SK-N-SH (cell line): ENCODE data around the gene MARCHF10. TPM values are rescaled to one million over a fixed set of nuclear protein-coding genes. Genes with fewer than 3 reads are reported as not detected.

Source experiments
- CTCF ChIA-PET: fragments of 300-600, 350-600 bp; formaldehyde crosslinking; extraction: SDS; loops from one replicate; lab custom pipeline; 2021; lab: Yijun Ruan, JAX
- POLR2A ChIA-PET: fragments of 350-600 bp; sonication (Branson Sonifier 250); formaldehyde crosslinking; extraction: SDS; loops from one replicate; lab custom pipeline; 2020; ENCODE audit warnings: antibody characterized with exemption, inconsistent platforms; lab: Yijun Ruan, JAX
- DNase-seq: peaks from one replicate; pipeline ENCODE4 v3.0.0; 2012
- H2AFZ ChIP-seq: fragments of 200-600 bp; sonication (generic); 2 replicates; pipeline ENCODE4 v1.8.1; 2016; ENCODE audit warnings: antibody characterized with exemption, mild to moderate bottlenecking, low read depth
- H3F3A ChIP-seq: fragments of 200-600 bp; sonication (generic); replicated peaks from 2 replicates; pipeline ENCODE3; 2016; ENCODE audit warnings: antibody characterized with exemption, mild to moderate bottlenecking; ENCODE audit not compliant: insufficient read depth
- H3K27ac ChIP-seq, 2 experiments: fragments of 200-500 bp in 1 of 2; fragments of 200-600 bp in 1 of 2; sonication (Bioruptor generic) in 1 of 2; sonication (generic), shearing (Covaris generic) in 1 of 2; 2 replicates each; pipeline versions ENCODE4 v1.5.1 to v1.6.1; 2014 to 2016; ENCODE audit warnings: low read depth in 2 of 2, inconsistent platforms in 1 of 2, low read length in 1 of 2, mild to moderate bottlenecking in 1 of 2, mixed read lengths in 1 of 2
- H3K27me3 ChIP-seq: fragments of 200-600 bp; sonication (generic), shearing (Covaris generic); 2 replicates; pipeline ENCODE4 v1.6.1; 2016; ENCODE audit warnings: mixed run types; ENCODE audit not compliant: insufficient read depth
- H3K36me3 ChIP-seq, 2 experiments: fragments of 200-500 bp in 1 of 2; fragments of 200-600 bp in 1 of 2; sonication (Bioruptor generic) in 1 of 2; sonication (generic) in 1 of 2; replicated peaks in 1 of 2; 2 replicates each; pipeline versions ENCODE3 to v1.5.1; 2014 to 2016; ENCODE audit warnings: low read length in 1 of 2, mild to moderate bottlenecking in 1 of 2; ENCODE audit not compliant: insufficient read depth in 2 of 2, control insufficient read depth in 1 of 2
- H3K4me1 ChIP-seq, 2 experiments: fragments of 200-500 bp in 1 of 2; fragments of 200-600 bp in 1 of 2; sonication (Bioruptor generic) in 1 of 2; sonication (generic), shearing (Covaris generic) in 1 of 2; 2 replicates each; pipeline versions ENCODE4 v1.5.1 to v1.6.1; 2014 to 2016; ENCODE audit warnings: low read depth in 1 of 2, low read length in 1 of 2, mixed run types in 1 of 2; ENCODE audit not compliant: insufficient read depth in 2 of 2, control insufficient read depth in 1 of 2
- H3K4me2 ChIP-seq: fragments of 200-600 bp; sonication (generic), shearing (Covaris generic); 2 replicates; pipeline ENCODE4 v1.6.1; 2017; ENCODE audit warnings: mixed run types
- H3K4me3 ChIP-seq, 2 experiments: fragments of 200-500 bp in 1 of 2; fragments of 200-600 bp in 1 of 2; sonication (Bioruptor generic) in 1 of 2; sonication (generic), shearing (Covaris generic) in 1 of 2; 2 replicates each; pipeline versions ENCODE4 v1.5.1 to v1.8.1; 2014 to 2016; ENCODE audit warnings: low read depth in 2 of 2, inconsistent platforms in 1 of 2, low read length in 1 of 2, mild to moderate bottlenecking in 1 of 2, mixed read lengths in 1 of 2, moderate library complexity in 1 of 2
- H3K79me2 ChIP-seq: fragments of 200-600 bp; sonication (generic); 2 replicates; pipeline ENCODE4 v1.8.1; 2017; ENCODE audit warnings: mild to moderate bottlenecking; ENCODE audit not compliant: insufficient read depth
- H3K9ac ChIP-seq: fragments of 200-600 bp; sonication (generic); 2 replicates; pipeline ENCODE4 v1.6.1; 2017; ENCODE audit warnings: mixed run types
- H3K9me2 ChIP-seq: fragments of 200-600 bp; sonication (generic); 2 replicates; pipeline ENCODE4 v1.6.1; 2017; ENCODE audit warnings: mixed run types
- H3K9me3 ChIP-seq: fragments of 200-600 bp; sonication (generic); 2 replicates; pipeline ENCODE4 v1.6.1; 2017; ENCODE audit warnings: mixed run types, mild to moderate bottlenecking, moderate library complexity
- H4K20me1 ChIP-seq: fragments of 200-600 bp; sonication (generic); 2 replicates; pipeline ENCODE4 v1.6.1; 2017; ENCODE audit warnings: mild to moderate bottlenecking, mixed run types; ENCODE audit not compliant: insufficient read depth
- ELF1 ChIP-seq: IDR thresholded peaks from 2 replicates; pipeline ENCODE4 v1.4.0; 2012
- EP300 ChIP-seq, 2 experiments: IDR thresholded peaks; 2 replicates each; pipeline versions ENCODE4 v1.4.0 to v1.6.1; 2012; ENCODE audit warnings: borderline replicate concordance in 1 of 2, low read depth in 1 of 2, low read length in 1 of 2
- FOXJ3 ChIP-seq: sonication (generic); formaldehyde crosslinking; IDR thresholded peaks from 2 replicates; pipeline ENCODE4 v1.5.1; 2020; ENCODE audit warnings: mild to moderate bottlenecking, missing genetic modification reagents
- FOXM1 ChIP-seq: IDR thresholded peaks from 2 replicates; pipeline ENCODE4 v1.4.0; 2012; ENCODE audit warnings: low read depth, mild to moderate bottlenecking
- GABPA ChIP-seq: IDR thresholded peaks from 2 replicates; pipeline ENCODE4 v1.4.0; 2012; ENCODE audit warnings: low read depth, mild to moderate bottlenecking
- GATA2 ChIP-seq: sonication (generic); formaldehyde crosslinking; IDR thresholded peaks from 2 replicates; pipeline ENCODE4 v1.5.0; 2020; ENCODE audit warnings: mild to moderate bottlenecking, missing genetic modification reagents
- JUND ChIP-seq: IDR thresholded peaks from 2 replicates; pipeline ENCODE4 v1.4.0; 2012
- MEF2A ChIP-seq: IDR thresholded peaks from 2 replicates; pipeline ENCODE4 v1.4.0; 2012; ENCODE audit warnings: low read depth, borderline replicate concordance
- MXI1 ChIP-seq: IDR thresholded peaks from 2 replicates; pipeline ENCODE4 v1.6.1; 2012; ENCODE audit warnings: mild to moderate bottlenecking, low read depth, low read length, improper control_type of control experiment
- NFIC ChIP-seq: IDR thresholded peaks from 2 replicates; pipeline ENCODE4 v1.4.0; 2012; ENCODE audit warnings: borderline replicate concordance
- NRF1 ChIP-seq: IDR thresholded peaks from 2 replicates; pipeline ENCODE4 v1.6.1; 2012; ENCODE audit warnings: low read depth, mild to moderate bottlenecking, low read length
- PBX3 ChIP-seq: IDR thresholded peaks from 2 replicates; pipeline ENCODE4; 2012
- POLR2AphosphoS5 ChIP-seq: IDR thresholded peaks from 2 replicates; pipeline ENCODE4 v1.6.1; 2012; ENCODE audit warnings: low read depth, low read length
- RCOR1 ChIP-seq: fragments of 150-350 bp; IDR thresholded peaks from 2 replicates; pipeline ENCODE4 v1.6.1; 2017; ENCODE audit warnings: antibody characterized with exemption, low read length
- RFX5 ChIP-seq: IDR thresholded peaks from 2 replicates; pipeline ENCODE4 v1.6.1; 2012; ENCODE audit warnings: mild to moderate bottlenecking, improper control_type of control experiment, low read length
- RXRA ChIP-seq: IDR thresholded peaks from 2 replicates; pipeline ENCODE4 v1.4.0; 2012; ENCODE audit warnings: low read depth, mild to moderate bottlenecking, borderline replicate concordance
- SMC3 ChIP-seq: IDR thresholded peaks from 2 replicates; pipeline ENCODE4 v1.6.1; 2012; ENCODE audit warnings: low read depth, low read length, improper control_type of control experiment
- TCF12 ChIP-seq: IDR thresholded peaks from 2 replicates; pipeline ENCODE4 v1.4.0; 2012
- WGBS: methylation state at CpG from one replicate; pipeline ENCODE4 v1.1.6; 2017; ENCODE audit warnings: low lambda C conversion rate; 5-methylcytosine and 5-hydroxymethylcytosine counted together
- polyA plus RNA-seq, 3 experiments: library from polyadenylated mRNA; depleted of rRNA; stranded (reverse); fragments of >200 nt; gene quantifications; 2 replicates each; pipeline ENCODE4 v1.2.3, GENCODE V29; 2012
- TF ChIP-seq, protein P1 (sequence below): fragments of 150-350 bp; IDR thresholded peaks from 2 replicates; pipeline ENCODE4 v1.6.1; 2016; ENCODE audit warnings: mild to moderate bottlenecking, low read depth, low read length

Gene MARCHF10
- polyA plus RNA-seq, 1 of the 3 experiments (the other 2 are of a cell fraction): 0.16 TPM

DNA sequence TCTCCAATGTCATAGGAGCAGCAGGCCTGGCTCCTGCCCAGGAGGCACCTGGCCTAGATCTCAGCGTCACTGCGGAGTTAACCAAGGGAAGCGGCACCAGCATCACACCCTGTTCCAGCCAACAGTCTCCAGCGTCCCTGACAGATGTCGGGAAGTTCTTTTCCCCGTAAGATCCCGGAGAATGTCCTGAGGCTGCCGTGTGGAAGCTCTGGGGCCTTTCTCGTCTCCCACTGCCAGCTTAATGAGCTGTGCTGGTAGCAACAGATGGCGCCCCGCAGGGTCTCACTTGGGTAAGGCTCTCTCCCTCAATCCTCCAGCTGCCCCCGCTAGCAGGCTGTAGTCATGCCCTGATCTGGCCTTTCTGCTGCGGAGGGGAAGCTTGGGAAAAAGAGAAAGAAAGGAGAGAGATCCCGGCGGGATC lies 57.5 kb downstream of the MARCHF10 start:
- H3F3A ChIP-seq: no peaks in the 10 kb centered on the region
- no peak overlapping the region for H3K4me3 ChIP-seq
- no peaks in the 10 kb centered on the region for H3K36me3 ChIP-seq
- no peaks in the 10 kb centered on the region for H3K79me2 ChIP-seq
- H3K9me2 ChIP-seq: no peaks in the 10 kb centered on the region
- H3K4me2 ChIP-seq: no peak overlapping the region
- TF ChIP-seq GATA2 (CRISPR knock-in tag) (no peak), RXRA (no peak), NRF1 (no peak), ELF1 (no peak), RFX5 (no peak), TCF12 (no peak), MXI1 (no peak), RCOR1 (no peak), JUND (no peak), FOXJ3 (no peak), EP300 (IDR thresholded peaks at IDR 0.05; ENCODE audit: borderline replicate concordance in 1 of 2, low read depth in 1 of 2, low read length in 1 of 2) (no peak), POLR2AphosphoS5 (no peak), FOXM1 (no peak), MEF2A (no peak), PBX3 (no peak), NFIC (no peak), GABPA (no peak)
- TF ChIP-seq, protein P1, sequence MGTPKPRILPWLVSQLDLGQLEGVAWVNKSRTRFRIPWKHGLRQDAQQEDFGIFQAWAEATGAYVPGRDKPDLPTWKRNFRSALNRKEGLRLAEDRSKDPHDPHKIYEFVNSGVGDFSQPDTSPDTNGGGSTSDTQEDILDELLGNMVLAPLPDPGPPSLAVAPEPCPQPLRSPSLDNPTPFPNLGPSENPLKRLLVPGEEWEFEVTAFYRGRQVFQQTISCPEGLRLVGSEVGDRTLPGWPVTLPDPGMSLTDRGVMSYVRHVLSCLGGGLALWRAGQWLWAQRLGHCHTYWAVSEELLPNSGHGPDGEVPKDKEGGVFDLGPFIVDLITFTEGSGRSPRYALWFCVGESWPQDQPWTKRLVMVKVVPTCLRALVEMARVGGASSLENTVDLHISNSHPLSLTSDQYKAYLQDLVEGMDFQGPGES: no peak
- TF ChIP-seq, all 33 proteins: peak for 0
- CTCF ChIA-PET: interaction anchor here (1.1 to 1.2 kb wide), 3 partner anchors 37 to 675 kb away, joined by 3 read pairs; no protein-coding TSS in a partner anchor
- Histone ChIP-seq H2AFZ (no peak overlapping the region), H3K27ac (peak overlapping the region in 1 of 2 experiments; percentile 3; a peak in 1 of 4 replicates), H3K9ac (no peak overlapping the region), H4K20me1 (no peaks in the 10 kb centered on the region), H3K27me3 (no peaks in the 10 kb centered on the region), H3K9me3 (no peaks in the 10 kb centered on the region), H3K4me1 (peaks cover 0 to 19% of the 10 kb centered on the region in 2 experiments; a peak in 1 of 4 replicates)
- WGBS: 84% methylated on average over 15 of the region's 15 CpGs
- DNase-seq: peak; percentile 61
- POLR2A ChIA-PET: no interaction called here

DNA sequence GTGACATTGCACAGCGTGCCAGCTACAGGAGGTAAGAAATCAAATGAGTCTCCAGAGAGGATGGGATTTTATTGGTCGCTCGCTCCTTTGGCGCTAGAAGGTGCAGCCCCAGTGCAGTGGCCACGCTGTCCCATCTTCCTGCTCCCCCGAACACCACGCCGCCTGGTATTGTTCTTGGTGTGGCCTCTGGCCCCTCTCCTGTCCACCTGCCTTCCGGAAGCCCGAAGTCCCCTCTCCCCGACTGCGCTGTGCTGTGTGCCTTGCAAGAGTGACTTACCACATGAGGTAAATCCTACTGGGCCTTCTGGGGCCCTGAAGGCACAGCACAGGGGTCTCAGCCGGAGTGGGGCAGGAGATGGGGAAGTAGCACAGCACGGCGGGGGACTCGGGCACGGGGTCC lies 58.2 kb downstream of the MARCHF10 start:
- H3K4me1 ChIP-seq: peaks cover 0 to 13% of the 10 kb centered on the region in 2 experiments; a peak in 1 of 4 replicates
- CTCF ChIA-PET: no interaction called here
- H3K27me3 ChIP-seq: no peaks in the 10 kb centered on the region
- DNase-seq: no peak
- no peaks in the 10 kb centered on the region for H3K36me3 ChIP-seq
- H3K4me3 ChIP-seq: no peak overlapping the region
- H3K9me2 ChIP-seq: no peaks in the 10 kb centered on the region
- no peak overlapping the region for H2AFZ ChIP-seq
- no peak for TF ChIP-seq RFX5
- no peak for TF ChIP-seq MEF2A
- no peak for TF ChIP-seq GABPA
- no peak for TF ChIP-seq SMC3
- H3K4me2 ChIP-seq: no peak overlapping the region
- H4K20me1 ChIP-seq: no peaks in the 10 kb centered on the region
- H3K79me2 ChIP-seq: no peaks in the 10 kb centered on the region
- no peak overlapping the region for H3K9ac ChIP-seq
- WGBS: 98% methylated on average over 17 of the region's 17 CpGs
- POLR2A ChIA-PET: no interaction called here
- no peaks in the 10 kb centered on the region for H3K9me3 ChIP-seq
- no peaks in the 10 kb centered on the region for H3F3A ChIP-seq
- no peak overlapping the region for H3K27ac ChIP-seq
